Measurements from ENCODE around the gene C1QTNF6. TPM values are rescaled to one million over a fixed set of nuclear protein-coding genes. Genes with fewer than 3 reads are reported as not detected.

C1QTNF6 gene
- total RNA-seq, 1 experiment from 2014 or later = 15.2 TPM

DNA sequence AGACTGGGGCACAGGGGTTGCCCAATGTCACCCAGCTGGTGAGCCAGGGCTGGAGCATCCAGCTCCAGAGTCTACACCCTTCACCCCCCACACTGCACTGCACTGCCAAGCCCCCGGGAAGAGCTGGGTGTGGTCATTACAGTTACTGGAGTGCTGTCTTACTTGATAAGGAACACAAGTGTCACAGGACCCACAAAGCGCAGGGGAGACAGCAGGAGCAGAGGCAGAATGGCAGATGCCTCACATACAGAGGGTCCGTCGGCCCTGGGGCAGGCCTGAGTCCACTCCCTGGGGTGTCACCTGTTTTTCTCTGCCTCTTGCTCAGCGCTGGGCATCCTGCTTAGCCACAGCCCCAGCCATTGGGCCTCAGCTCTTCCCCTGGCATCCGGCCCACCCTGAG is 46.1 kb downstream of the C1QTNF6 start:
- no peaks in the 10 kb centered on the region for H4K20me1 ChIP-seq (ENCODE audit: insufficient read depth)
- ATAC-seq = no peak
- H3K36me3 ChIP-seq (ENCODE audit: control insufficient read depth in 1 of 2, insufficient read depth in 2 of 2, low read length in 2 of 2) = no peaks in the 10 kb centered on the region
- no peak overlapping the region for H3K9ac ChIP-seq (ENCODE audit: low read length)
- POLR2A ChIA-PET = no interaction called here
- no peaks in the 10 kb centered on the region for H3K9me3 ChIP-seq (ENCODE audit: control insufficient read depth in 1 of 2, insufficient read depth in 1 of 2, low read depth in 1 of 2, low read length in 2 of 2)
- no TSS peak for BruUV-seq (replicated peaks)
- H3K9me2 ChIP-seq (ENCODE audit: insufficient read depth) = no peaks in the 10 kb centered on the region
- CTCF ChIA-PET = interaction anchor here (1.0 kb wide), 1 partner anchor 57 kb away, joined by 3 read pairs; no protein-coding TSS in a partner anchor
- no peaks in the 10 kb centered on the region for H3K4me1 ChIP-seq (ENCODE audit: control insufficient read depth in 1 of 2, insufficient read depth in 2 of 2, low read length in 2 of 2)
- intact Hi-C loops (cut with micrococcal nuclease) = no loop called here
- DNase-seq (ENCODE audit: low read depth, low spot score) = no peak
- RAD21 ChIA-PET (ENCODE audit: low non-redundant PET in 1 of 2, low total read pairs in 2 of 2, uncharacterized antibody in 2 of 2, unreplicated experiment in 2 of 2) = no interaction called here
- no peaks in the 10 kb centered on the region for H3K79me2 ChIP-seq (ENCODE audit: insufficient read depth, low read length)
- no peak overlapping the region for H3K27ac ChIP-seq (ENCODE audit: low read depth, low read length)
- H3K4me3 ChIP-seq (replicated peaks in 1 of 2; ENCODE audit: low read depth in 1 of 2, low read length in 2 of 2) = no peak overlapping the region
- no peaks in the 10 kb centered on the region for H3K27me3 ChIP-seq (ENCODE audit: insufficient read depth, low read length)
- H2AFZ ChIP-seq (ENCODE audit: low read depth, low read length, poor library complexity, severe bottlenecking) = no peak overlapping the region
- H3K4me2 ChIP-seq (ENCODE audit: low read length) = no peak overlapping the region
- TF ChIP-seq EZH2phosphoT487 (IDR thresholded peaks at IDR 0.05; ENCODE audit: borderline replicate concordance) (no peak), YY1 (IDR thresholded peaks at IDR 0.05; ENCODE audit: extremely low read depth, insufficient replicate concordance, low read depth, low read length) (no peak), FOSL1 (IDR thresholded peaks at IDR 0.05; ENCODE audit: low read depth) (no peak), CBX3 (IDR thresholded peaks at IDR 0.05; ENCODE audit: low read depth) (no peak), CTCF (IDR thresholded peaks at IDR 0.05 in 2 of 3, conservative IDR thresholded peaks at IDR 0.05 in 1 of 3; ENCODE audit: borderline replicate concordance in 1 of 3, insufficient read depth in 1 of 3, low read depth in 2 of 3, low read length in 2 of 3) (no peak), EZH2 (IDR thresholded peaks at IDR 0.05) (no peak), CEBPB (IDR thresholded peaks at IDR 0.05; ENCODE audit: low read depth) (no peak), SRF (IDR thresholded peaks at IDR 0.05; ENCODE audit: low read depth) (no peak), SP1 (IDR thresholded peaks at IDR 0.05; ENCODE audit: low read depth) (no peak), POLR2A (IDR thresholded peaks at IDR 0.05; ENCODE audit: borderline replicate concordance, extremely low read depth, insufficient read depth, insufficient read length) (no peak), JUND (IDR thresholded peaks at IDR 0.05) (no peak), ATF3 (IDR thresholded peaks at IDR 0.05) (no peak), ELF1 (IDR thresholded peaks at IDR 0.05; ENCODE audit: borderline replicate concordance, low read depth) (no peak)
- TF ChIP-seq, protein P1, sequence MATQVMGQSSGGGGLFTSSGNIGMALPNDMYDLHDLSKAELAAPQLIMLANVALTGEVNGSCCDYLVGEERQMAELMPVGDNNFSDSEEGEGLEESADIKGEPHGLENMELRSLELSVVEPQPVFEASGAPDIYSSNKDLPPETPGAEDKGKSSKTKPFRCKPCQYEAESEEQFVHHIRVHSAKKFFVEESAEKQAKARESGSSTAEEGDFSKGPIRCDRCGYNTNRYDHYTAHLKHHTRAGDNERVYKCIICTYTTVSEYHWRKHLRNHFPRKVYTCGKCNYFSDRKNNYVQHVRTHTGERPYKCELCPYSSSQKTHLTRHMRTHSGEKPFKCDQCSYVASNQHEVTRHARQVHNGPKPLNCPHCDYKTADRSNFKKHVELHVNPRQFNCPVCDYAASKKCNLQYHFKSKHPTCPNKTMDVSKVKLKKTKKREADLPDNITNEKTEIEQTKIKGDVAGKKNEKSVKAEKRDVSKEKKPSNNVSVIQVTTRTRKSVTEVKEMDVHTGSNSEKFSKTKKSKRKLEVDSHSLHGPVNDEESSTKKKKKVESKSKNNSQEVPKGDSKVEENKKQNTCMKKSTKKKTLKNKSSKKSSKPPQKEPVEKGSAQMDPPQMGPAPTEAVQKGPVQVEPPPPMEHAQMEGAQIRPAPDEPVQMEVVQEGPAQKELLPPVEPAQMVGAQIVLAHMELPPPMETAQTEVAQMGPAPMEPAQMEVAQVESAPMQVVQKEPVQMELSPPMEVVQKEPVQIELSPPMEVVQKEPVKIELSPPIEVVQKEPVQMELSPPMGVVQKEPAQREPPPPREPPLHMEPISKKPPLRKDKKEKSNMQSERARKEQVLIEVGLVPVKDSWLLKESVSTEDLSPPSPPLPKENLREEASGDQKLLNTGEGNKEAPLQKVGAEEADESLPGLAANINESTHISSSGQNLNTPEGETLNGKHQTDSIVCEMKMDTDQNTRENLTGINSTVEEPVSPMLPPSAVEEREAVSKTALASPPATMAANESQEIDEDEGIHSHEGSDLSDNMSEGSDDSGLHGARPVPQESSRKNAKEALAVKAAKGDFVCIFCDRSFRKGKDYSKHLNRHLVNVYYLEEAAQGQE (IDR thresholded peaks at IDR 0.05; ENCODE audit: low read depth) = no peak
- TF ChIP-seq, protein P2, sequence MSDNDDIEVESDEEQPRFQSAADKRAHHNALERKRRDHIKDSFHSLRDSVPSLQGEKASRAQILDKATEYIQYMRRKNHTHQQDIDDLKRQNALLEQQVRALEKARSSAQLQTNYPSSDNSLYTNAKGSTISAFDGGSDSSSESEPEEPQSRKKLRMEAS (IDR thresholded peaks at IDR 0.05) = no peak

All from HCT116 (cell line).